AG20443 (cell line): ENCODE results near the gene TMEM161B.
"Not testable (repeated sequence)": the region's sequence is repeated elsewhere in the genome, so short reads cannot be mapped to it uniquely, and the experiment has no call there.

Source experiments
- DNase-seq: peaks from one replicate; pipeline ENCODE4 v3.0.0; 2012; ENCODE audit warnings: low spot score, mixed read lengths

Gene TMEM161B

GRCh38 chr5:88183255-88183654 lies 85.4 kb downstream of the TMEM161B start:
- DNase-seq = no peak

- DNase-seq = not testable (repeated sequence)
These were observed 91.2 kb downstream of the TMEM161B start for GRCh38 chr5:88177486-88177885.

- DNase-seq = no peak
These were observed 95.5 kb downstream of the TMEM161B start for GRCh38 chr5:88172847-88173758.

GRCh38 chr5:88159591-88159990 lies 109.1 kb downstream of the TMEM161B start:
- no peak for DNase-seq

- no peak for DNase-seq
These were observed 110.6 kb downstream of the TMEM161B start for GRCh38 chr5:88158056-88158455.

- DNase-seq = no peak
These were observed 113.8 kb downstream of the TMEM161B start for GRCh38 chr5:88154891-88155290.

- DNase-seq = no peak
These were observed 117.9 kb downstream of the TMEM161B start for GRCh38 chr5:88150747-88151146.

- no peak for DNase-seq
These were observed 122.8 kb downstream of the TMEM161B start for GRCh38 chr5:88145611-88146467.

- no peak for DNase-seq
These were observed 123.4 kb downstream of the TMEM161B start for GRCh38 chr5:88145221-88145610.
